ENCODE measurements around the gene POLR2C. TPM values are rescaled to one million over a fixed set of nuclear protein-coding genes. Genes with fewer than 3 reads are reported as not detected.

The POLR2C gene
- total RNA-seq, 1 donor from 2014 or later: 56.6 TPM

DNA sequence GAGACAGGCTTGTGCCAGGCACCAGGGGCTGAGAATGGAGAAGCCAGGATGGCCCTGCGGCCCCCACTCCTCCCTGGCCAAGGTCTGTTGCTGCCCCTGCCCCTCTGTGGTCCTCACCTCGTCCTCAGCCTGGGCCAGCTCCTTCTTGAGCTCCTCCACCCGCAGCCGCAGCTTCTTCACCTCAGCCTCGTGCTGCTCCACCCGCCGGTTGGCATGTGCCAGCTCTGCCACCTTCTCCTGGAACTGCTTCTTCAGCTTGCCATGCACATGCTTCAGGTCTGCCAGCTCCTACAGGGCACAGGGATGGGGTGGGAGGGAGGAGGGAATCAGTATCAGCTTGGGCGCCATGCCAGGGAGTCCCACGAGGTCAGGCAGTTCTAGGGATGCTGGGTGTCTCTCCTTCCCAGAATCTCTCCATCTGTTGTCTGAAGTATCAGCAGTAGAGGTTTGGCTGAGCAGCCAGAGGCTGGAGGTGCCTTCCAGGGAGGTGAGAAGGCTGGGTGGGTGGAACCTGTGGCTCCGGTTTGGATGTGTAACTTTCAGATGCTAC, 53.8 kb downstream of the POLR2C start:
- intact Hi-C loops (cut with micrococcal nuclease): no loop called here
- Mint-ChIP-seq H3K27ac (no peak overlapping the region), H3K4me1 (peaks cover 8% of the 10 kb centered on the region), H3K36me3 (ENCODE audit: low read depth) (peaks cover 64% of the 10 kb centered on the region), H3K9me3 (no peaks in the 10 kb centered on the region), H3K4me3 (no peak overlapping the region), H3K27me3 (no peaks in the 10 kb centered on the region)
- CTCF ChIA-PET: interaction anchor here (5.4 kb wide), 1 partner anchor 60 kb away, joined by 49 read pairs; no protein-coding TSS in a partner anchor
- TF ChIP-seq, protein P1, sequence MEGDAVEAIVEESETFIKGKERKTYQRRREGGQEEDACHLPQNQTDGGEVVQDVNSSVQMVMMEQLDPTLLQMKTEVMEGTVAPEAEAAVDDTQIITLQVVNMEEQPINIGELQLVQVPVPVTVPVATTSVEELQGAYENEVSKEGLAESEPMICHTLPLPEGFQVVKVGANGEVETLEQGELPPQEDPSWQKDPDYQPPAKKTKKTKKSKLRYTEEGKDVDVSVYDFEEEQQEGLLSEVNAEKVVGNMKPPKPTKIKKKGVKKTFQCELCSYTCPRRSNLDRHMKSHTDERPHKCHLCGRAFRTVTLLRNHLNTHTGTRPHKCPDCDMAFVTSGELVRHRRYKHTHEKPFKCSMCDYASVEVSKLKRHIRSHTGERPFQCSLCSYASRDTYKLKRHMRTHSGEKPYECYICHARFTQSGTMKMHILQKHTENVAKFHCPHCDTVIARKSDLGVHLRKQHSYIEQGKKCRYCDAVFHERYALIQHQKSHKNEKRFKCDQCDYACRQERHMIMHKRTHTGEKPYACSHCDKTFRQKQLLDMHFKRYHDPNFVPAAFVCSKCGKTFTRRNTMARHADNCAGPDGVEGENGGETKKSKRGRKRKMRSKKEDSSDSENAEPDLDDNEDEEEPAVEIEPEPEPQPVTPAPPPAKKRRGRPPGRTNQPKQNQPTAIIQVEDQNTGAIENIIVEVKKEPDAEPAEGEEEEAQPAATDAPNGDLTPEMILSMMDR (IDR thresholded peaks at IDR 0.05): no peak
- POLR2A ChIA-PET: interaction anchor here (0.6 kb wide), 1 partner anchor 27 kb away, joined by 3 read pairs; no protein-coding TSS in a partner anchor
- ATAC-seq (ENCODE audit: low read depth): no peak
- no peak for DNase-seq

DNA sequence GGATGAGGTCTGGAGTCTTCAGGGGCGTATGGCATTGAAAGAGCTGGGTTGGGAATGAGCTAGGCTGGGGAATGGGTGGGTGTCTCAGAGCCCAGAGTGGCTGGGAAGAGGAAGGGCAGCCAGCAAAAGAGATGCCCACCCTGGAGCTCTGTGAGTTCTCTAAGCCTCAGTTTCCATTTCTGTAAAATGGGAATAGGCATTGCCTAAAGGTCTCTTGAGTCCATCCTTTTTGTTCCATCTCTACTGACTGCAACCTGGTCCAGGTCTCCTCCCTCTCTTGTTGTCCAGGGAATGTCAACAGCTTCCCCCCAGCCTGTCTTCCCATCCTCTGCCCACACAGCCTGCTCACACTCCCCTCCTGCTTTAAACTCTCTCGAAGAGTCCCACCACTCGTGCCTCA, 54.3 kb downstream of the POLR2C start:
- Mint-ChIP-seq H3K27ac (no peak overlapping the region), H3K36me3 (ENCODE audit: low read depth) (peaks cover 62% of the 10 kb centered on the region), H3K9me3 (no peaks in the 10 kb centered on the region), H3K4me3 (no peak overlapping the region), H3K4me1 (peaks cover 10% of the 10 kb centered on the region), H3K27me3 (no peaks in the 10 kb centered on the region)
- CTCF ChIA-PET: interaction anchor here (5.4 to 5.5 kb wide), 2 partner anchors 59 to 99 kb away, joined by 49 to 51 read pairs; no protein-coding TSS in a partner anchor
- TF ChIP-seq, protein P1 (IDR thresholded peaks at IDR 0.05): no peak
- DNase-seq: no peak
- intact Hi-C loops (cut with micrococcal nuclease): no loop called here
- no peak for ATAC-seq (ENCODE audit: low read depth)
- POLR2A ChIA-PET: no interaction called here

GRCh38 chr16:57517397-57518367, 55.2 kb downstream of the POLR2C start:
- POLR2A ChIA-PET: interaction anchor here (3.6 kb wide), 1 partner anchor 20 kb away, joined by 22 read pairs; the partner anchor contains the start of gene CCDC102A
- Mint-ChIP-seq H3K27ac (no peak overlapping the region), H3K4me3 (no peak overlapping the region), H3K4me1 (peaks cover 19% of the 10 kb centered on the region), H3K27me3 (no peaks in the 10 kb centered on the region), H3K36me3 (ENCODE audit: low read depth) (peaks cover 58% of the 10 kb centered on the region), H3K9me3 (no peaks in the 10 kb centered on the region)
- ATAC-seq (ENCODE audit: low read depth): no peak
- intact Hi-C loops (cut with micrococcal nuclease): no loop called here
- no peak for DNase-seq
- TF ChIP-seq, protein P1 (IDR thresholded peaks at IDR 0.05): no peak
- CTCF ChIA-PET: interaction anchor here (0.7 to 5.5 kb wide), 6 partner anchors 13 to 100 kb away, joined by 3 to 51 read pairs (median 12); partner anchors contain the start of gene POLR2C

GRCh38 chr16:57518520-57518919, 56.0 kb downstream of the POLR2C start:
- ChIA-PET POLR2A (interaction anchor here (1.9 to 4.0 kb wide), 3 partner anchors 19 to 100 kb away, joined by 4 to 22 read pairs (median 16); partner anchors contain the start of gene CCDC102A), CTCF (interaction anchor here (0.7 to 5.5 kb wide), 13 partner anchors 12 to 216 kb away, joined by 3 to 51 read pairs (median 4); partner anchors contain the start of genes ADGRG5 and POLR2C)
- TF ChIP-seq, protein P1 (IDR thresholded peaks at IDR 0.05): no peak
- no peak overlapping the region for H3K4me3 Mint-ChIP-seq
- no peaks in the 10 kb centered on the region for H3K9me3 Mint-ChIP-seq
- ATAC-seq (ENCODE audit: low read depth) (no peak), DNase-seq (no peak)
- peaks cover 50% of the 10 kb centered on the region for H3K36me3 Mint-ChIP-seq (ENCODE audit: low read depth)
- intact Hi-C loops (cut with micrococcal nuclease): no loop called here
- no peak overlapping the region for H3K27ac Mint-ChIP-seq
- H3K27me3 Mint-ChIP-seq: no peaks in the 10 kb centered on the region
- H3K4me1 Mint-ChIP-seq: peaks cover 28% of the 10 kb centered on the region
